Retina (tissue), 1 donor: ENCODE results near the gene POLR3K.
A peak's percentile ranks its signal among the peaks of the same experiment; 100 is the strongest.

Experiments
- DNase-seq: peaks from one replicate; pipeline ENCODE4 v3.0.0-alpha.2; 2016

The POLR3K gene

DNA sequence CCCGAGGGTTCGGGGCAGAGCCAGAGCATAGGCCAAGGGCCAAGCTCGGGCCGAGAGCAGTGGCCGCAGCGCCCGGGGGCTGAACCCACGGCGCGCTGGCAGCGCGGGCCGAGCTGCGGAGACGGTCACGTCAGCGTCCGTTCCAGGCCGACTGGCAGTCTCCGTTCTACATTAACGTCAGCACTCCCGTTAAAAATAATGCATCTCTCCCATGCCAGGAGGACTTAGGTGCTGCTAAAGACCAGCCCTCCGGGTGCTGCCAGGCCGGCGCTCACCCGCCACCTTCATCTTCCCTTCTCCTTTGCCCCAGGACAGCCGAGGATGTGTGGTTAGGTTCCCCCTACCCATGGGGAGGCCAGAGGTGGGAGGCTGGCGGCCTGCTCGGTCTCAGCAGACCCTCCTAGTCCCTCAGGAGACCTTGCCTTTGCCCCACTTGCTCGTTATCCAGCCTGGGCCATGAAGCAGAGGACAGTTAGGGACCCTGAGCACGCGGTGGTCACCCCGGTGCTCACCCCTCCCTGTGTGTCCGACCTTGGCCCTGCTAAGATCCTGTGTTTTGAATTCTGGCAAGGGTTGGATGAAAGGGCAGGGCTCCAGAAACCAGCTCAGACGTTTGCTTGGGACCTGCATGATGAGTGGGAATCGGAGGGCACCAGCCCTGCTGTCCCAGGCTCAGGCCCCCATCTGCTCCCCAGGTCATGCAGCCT is 25.2 kb upstream of the POLR3K start:
- peak; percentile 69 for DNase-seq

DNA sequence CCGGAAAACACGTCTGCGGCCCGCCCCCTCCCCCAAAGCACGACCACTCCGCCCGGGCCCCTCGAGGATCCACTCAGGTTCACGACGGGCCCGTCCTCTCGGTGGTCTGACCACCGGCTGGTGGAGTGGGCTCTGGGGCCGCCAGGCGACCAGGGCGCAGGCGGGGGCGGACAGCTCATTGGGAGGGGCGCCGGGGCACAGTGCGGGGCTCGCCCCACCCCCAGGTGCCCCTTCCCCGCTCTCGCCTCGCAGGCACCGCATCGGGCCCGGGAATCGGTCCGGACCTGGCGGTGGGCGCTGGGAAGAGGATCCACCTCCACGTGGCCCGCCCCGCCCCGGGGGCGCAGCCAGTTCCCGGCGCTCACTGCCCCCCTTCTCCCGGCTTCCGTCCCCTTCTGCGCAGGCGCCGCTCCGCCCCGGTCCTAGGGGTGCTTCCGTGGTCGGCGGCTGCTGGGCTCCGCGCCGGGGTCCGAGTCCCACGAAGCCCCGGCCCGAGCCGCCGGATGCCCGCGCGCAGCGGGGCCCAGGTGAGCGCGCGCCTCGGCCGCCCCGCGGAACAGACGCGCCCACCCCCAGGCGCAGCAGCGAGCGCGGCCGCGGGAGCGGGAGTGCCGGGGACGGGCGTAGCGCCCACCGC is 24.5 kb upstream of the POLR3K start, which contains the start of gene MPG:
Gene MPG (plus strand): TSS at position 419 of the 637 bp plus-strand sequence. CDS start 85 bp downstream, at position 504.
- DNase-seq, result peak; percentile 68

- peak; percentile 77 for DNase-seq
These were observed 23.9 kb upstream of the POLR3K start for GRCh38 chr16:77273-77806.

- no peak for DNase-seq
These were observed 23.3 kb upstream of the POLR3K start for GRCh38 chr16:76535-77272.

- DNase-seq, result peak; percentile 28
These were observed 22.4 kb upstream of the POLR3K start for GRCh38 chr16:75580-76501.

GRCh38 chr16:74747-75334 is 21.4 kb upstream of the POLR3K start:
- DNase-seq, result no peak

DNA sequence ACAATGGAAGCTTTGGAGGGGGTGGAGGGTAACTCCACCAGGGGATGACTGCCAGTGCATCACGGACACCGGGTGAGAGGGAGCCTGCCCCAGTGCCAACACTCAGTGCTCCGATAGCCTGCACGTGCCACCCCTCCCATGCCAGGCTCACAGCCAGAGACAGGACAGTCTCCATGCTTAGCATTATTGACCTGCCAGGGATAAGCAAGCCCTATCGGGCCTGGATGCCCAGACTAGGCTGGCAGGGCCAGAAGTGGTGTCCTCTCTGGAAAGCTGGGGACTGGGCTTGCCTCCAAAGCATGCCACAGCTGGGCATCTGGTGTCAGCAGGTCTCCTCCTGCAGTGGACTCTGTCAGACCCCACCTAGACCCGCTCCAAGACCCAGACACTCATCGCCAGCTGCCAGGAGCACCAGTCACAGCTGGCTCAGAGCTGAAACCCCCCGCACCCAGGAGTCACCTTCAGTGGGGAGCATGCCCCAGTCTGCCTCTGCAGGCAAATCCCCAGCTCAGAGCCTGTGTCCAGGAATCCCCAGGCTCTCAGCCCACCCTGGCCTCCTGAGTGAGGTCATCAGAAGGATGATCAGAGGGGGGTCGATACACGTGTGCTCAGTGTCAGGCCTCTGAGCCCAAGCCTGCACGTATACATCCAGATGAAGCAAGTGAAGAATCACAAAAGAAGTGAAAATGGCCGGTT is 20.8 kb upstream of the POLR3K start:
- no peak for DNase-seq

- DNase-seq, result peak; percentile 54
These were observed 19.4 kb upstream of the POLR3K start, which contains the start of gene RHBDF1 for GRCh38 chr16:72561-73548. RHBDF1 (minus strand) TSS chr16:72631; CDS start chr16:65015, 7,616 bp downstream.

GRCh38 chr16:71540-72401 is 18.4 kb upstream of the POLR3K start:
- DNase-seq, result peak; percentile 73

DNA sequence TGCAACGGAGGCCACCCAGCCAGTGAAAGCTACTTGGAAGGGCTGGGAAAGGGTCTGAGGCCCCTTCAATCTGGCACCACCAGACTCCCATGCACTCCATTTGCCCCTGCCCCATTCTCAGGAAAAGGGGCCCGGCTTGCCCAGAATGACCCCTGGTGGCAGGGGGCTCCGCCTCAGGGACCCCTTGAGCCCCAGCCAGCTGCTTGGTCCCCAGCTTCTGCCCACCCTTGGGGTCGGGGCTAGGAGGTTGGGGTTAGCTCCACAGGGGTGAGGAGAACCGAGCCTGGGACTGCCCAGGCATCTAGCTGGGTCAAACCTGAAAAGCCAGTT is 17.8 kb upstream of the POLR3K start:
- DNase-seq, result no peak

DNA sequence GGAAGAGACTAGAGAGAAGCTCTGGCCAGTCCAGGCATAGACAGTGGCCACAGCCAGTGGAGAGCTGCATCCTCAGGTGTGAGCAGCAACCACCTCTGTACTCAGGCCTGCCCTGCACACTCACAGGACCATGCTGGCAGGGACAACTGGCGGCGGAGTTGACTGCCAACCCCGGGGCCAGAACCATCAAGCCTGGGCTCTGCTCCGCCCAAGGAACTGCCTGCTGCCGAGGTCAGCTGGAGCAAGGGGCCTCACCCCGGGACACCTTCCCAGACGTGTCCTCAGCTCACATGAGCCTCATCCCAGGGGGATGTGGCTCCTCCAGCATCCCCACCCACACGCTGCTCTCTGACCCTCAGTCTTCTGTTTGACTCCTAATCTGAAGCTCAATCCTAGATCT is 15.8 kb upstream of the POLR3K start:
- peak; percentile 32 for DNase-seq

GRCh38 chr16:67884-68789 is 14.7 kb upstream of the POLR3K start:
- DNase-seq, result peak; percentile 58

- DNase-seq, result no peak
These were observed 13.9 kb upstream of the POLR3K start for GRCh38 chr16:67183-67791.

- no peak for DNase-seq
These were observed 13.1 kb upstream of the POLR3K start for GRCh38 chr16:66309-67182.

- peak; percentile 88 for DNase-seq
These were observed 12.3 kb upstream of the POLR3K start for GRCh38 chr16:65745-66144.

- no peak for DNase-seq
These were observed 11.5 kb upstream of the POLR3K start for GRCh38 chr16:64914-65255.
